Subcutaneous abdominal adipose tissue (tissue), 5 donors: Measurements from ENCODE around the gene MROH2A.

ENCODE experiments used
- H3K27ac ChIP-seq: one replicate; pipeline ENCODE4 v1.7.0; 2013; ENCODE audit warnings: low read depth, mild to moderate bottlenecking, inconsistent platforms, low read length, moderate library complexity
- H3K27me3 ChIP-seq, 5 donors: one replicate each; pipeline ENCODE4 v1.7.0; 2013; ENCODE audit warnings: low read length in 5 of 5, inconsistent platforms in 1 of 5; ENCODE audit not compliant: control insufficient read depth in 5 of 5, insufficient read depth in 4 of 5
- H3K36me3 ChIP-seq, 5 donors: one replicate each; pipeline ENCODE4 v1.7.0; 2013; ENCODE audit warnings: low read length in 5 of 5; ENCODE audit not compliant: control insufficient read depth in 5 of 5, insufficient read depth in 5 of 5
- H3K4me1 ChIP-seq, 5 donors: one replicate each; pipeline ENCODE4 v1.7.0; 2013; ENCODE audit warnings: low read length in 5 of 5, mild to moderate bottlenecking in 3 of 5, moderate library complexity in 1 of 5; ENCODE audit not compliant: control insufficient read depth in 5 of 5, insufficient read depth in 5 of 5
- H3K4me3 ChIP-seq, 5 donors: one replicate each; pipeline ENCODE4 v1.7.0; 2013; ENCODE audit warnings: low read length in 5 of 5, low read depth in 1 of 5
- H3K9ac ChIP-seq, 5 donors: one replicate each; pipeline ENCODE4 v1.7.0; 2013; ENCODE audit warnings: low read length in 5 of 5, mild to moderate bottlenecking in 4 of 5, moderate library complexity in 3 of 5
- H3K9me3 ChIP-seq, 5 donors: one replicate each; pipeline ENCODE4 v1.7.0; 2013; ENCODE audit warnings: low read length in 5 of 5; ENCODE audit not compliant: control insufficient read depth in 5 of 5
- donor health status: healthy.
- donor health status: healthy.
- donor health status: healthy.
- donor health status: healthy.
- donor health status: healthy.

MROH2A gene

GRCh38 chr2:233835230-233836186 lies 57.4 kb downstream of the MROH2A start:
- no peak overlapping the region for H3K4me3 ChIP-seq
- no peak overlapping the region for H3K9ac ChIP-seq
- H3K36me3 ChIP-seq, result no peaks in the 10 kb centered on the region
- H3K27me3 ChIP-seq, result no peaks in the 10 kb centered on the region
- no peak overlapping the region for H3K27ac ChIP-seq
- H3K9me3 ChIP-seq, result no peaks in the 10 kb centered on the region
- peaks cover 0 to 20% (median 17%) of the 10 kb centered on the region in 5 donors for H3K4me1 ChIP-seq

GRCh38 chr2:233836359-233836758 lies 58.2 kb downstream of the MROH2A start:
- Histone ChIP-seq H3K27ac (no peak overlapping the region), H3K4me3 (no peak overlapping the region), H3K36me3 (no peaks in the 10 kb centered on the region), H3K27me3 (no peaks in the 10 kb centered on the region), H3K9ac (no peak overlapping the region), H3K4me1 (peaks cover 0 to 20% (median 17%) of the 10 kb centered on the region in 5 donors), H3K9me3 (no peaks in the 10 kb centered on the region)

GRCh38 chr2:233837694-233838229 lies 59.6 kb downstream of the MROH2A start:
- no peak overlapping the region for H3K27ac ChIP-seq
- H3K27me3 ChIP-seq, result no peaks in the 10 kb centered on the region
- no peak overlapping the region for H3K4me3 ChIP-seq
- no peak overlapping the region for H3K9ac ChIP-seq
- H3K4me1 ChIP-seq, result peaks cover 0 to 15% (median 12%) of the 10 kb centered on the region in 5 donors
- no peaks in the 10 kb centered on the region for H3K9me3 ChIP-seq
- no peaks in the 10 kb centered on the region for H3K36me3 ChIP-seq

- no peak overlapping the region for H3K4me3 ChIP-seq
- no peaks in the 10 kb centered on the region for H3K27me3 ChIP-seq
- no peak overlapping the region for H3K9ac ChIP-seq
- peaks cover 0 to 10% (median 7%) of the 10 kb centered on the region in 5 donors for H3K4me1 ChIP-seq
- no peak overlapping the region for H3K27ac ChIP-seq
- H3K9me3 ChIP-seq, result no peaks in the 10 kb centered on the region
- no peaks in the 10 kb centered on the region for H3K36me3 ChIP-seq
These were observed 60.1 kb downstream of the MROH2A start for GRCh38 chr2:233838251-233838650.

- Histone ChIP-seq H3K36me3 (no peaks in the 10 kb centered on the region), H3K9ac (peak overlapping the region in 1 of 5 donors; percentile 8), H3K4me3 (no peak overlapping the region), H3K9me3 (no peaks in the 10 kb centered on the region), H3K4me1 (peaks cover 0 to 3% (median 3%) of the 10 kb centered on the region in 5 donors), H3K27ac (no peak overlapping the region), H3K27me3 (no peaks in the 10 kb centered on the region)
These were observed 60.8 kb downstream of the MROH2A start for GRCh38 chr2:233838726-233839446.

- H3K9me3 ChIP-seq, result no peaks in the 10 kb centered on the region
- no peak overlapping the region for H3K9ac ChIP-seq
- H3K4me3 ChIP-seq, result no peak overlapping the region
- no peaks in the 10 kb centered on the region for H3K27me3 ChIP-seq
- no peaks in the 10 kb centered on the region for H3K36me3 ChIP-seq
- no peak overlapping the region for H3K27ac ChIP-seq
- H3K4me1 ChIP-seq, result no peaks in the 10 kb centered on the region
These were observed 61.3 kb downstream of the MROH2A start for GRCh38 chr2:233839447-233839820.

- no peaks in the 10 kb centered on the region for H3K36me3 ChIP-seq
- H3K9ac ChIP-seq, result no peak overlapping the region
- no peak overlapping the region for H3K27ac ChIP-seq
- no peaks in the 10 kb centered on the region for H3K9me3 ChIP-seq
- no peak overlapping the region for H3K4me3 ChIP-seq
- no peaks in the 10 kb centered on the region for H3K4me1 ChIP-seq
- no peaks in the 10 kb centered on the region for H3K27me3 ChIP-seq
These were observed 62.4 kb downstream of the MROH2A start for GRCh38 chr2:233840520-233840919.

- no peaks in the 10 kb centered on the region for H3K9me3 ChIP-seq
- H3K27ac ChIP-seq, result no peak overlapping the region
- H3K4me1 ChIP-seq, result no peaks in the 10 kb centered on the region
- no peak overlapping the region for H3K9ac ChIP-seq
- no peaks in the 10 kb centered on the region for H3K36me3 ChIP-seq
- H3K27me3 ChIP-seq, result no peaks in the 10 kb centered on the region
- H3K4me3 ChIP-seq, result no peak overlapping the region
These were observed 63.1 kb downstream of the MROH2A start for GRCh38 chr2:233841183-233841582.

- no peak overlapping the region for H3K9ac ChIP-seq
- H3K4me1 ChIP-seq, result no peaks in the 10 kb centered on the region
- no peaks in the 10 kb centered on the region for H3K9me3 ChIP-seq
- H3K4me3 ChIP-seq, result no peak overlapping the region
- H3K36me3 ChIP-seq, result no peaks in the 10 kb centered on the region
- no peak overlapping the region for H3K27ac ChIP-seq
- no peaks in the 10 kb centered on the region for H3K27me3 ChIP-seq
These were observed 66.1 kb downstream of the MROH2A start for GRCh38 chr2:233844064-233844807.
